ENCODE results near the gene GOLM1.

- TF ChIP-seq CTCF (IDR thresholded peaks at IDR 0.05) (no peak), POLR2A (IDR thresholded peaks at IDR 0.05) (no peak)
Observed at GRCh38 chr9:86078731-86079130, 20.6 kb downstream of the GOLM1 start.
